Small intestine (tissue), 16 donors: Measurements from ENCODE around the gene ACY1. TPM values are rescaled to one million over a fixed set of nuclear protein-coding genes. Genes with fewer than 3 reads are reported as not detected.

ENCODE experiments used
- DNase-seq, 2 donors: peaks; one replicate each; pipeline versions ENCODE4 v3.0.0 to v3.0.0-alpha.2; 2013
- FAIRE-seq: peaks from 2 replicates; lab custom pipeline; 2012; peaks lifted over from hg19 to GRCh38; lab: Jason Lieb, UNC
- H3K27ac ChIP-seq, 3 donors: one replicate each; pipeline ENCODE4 v1.5.1; 2013; ENCODE audit warnings: low read length in 2 of 3, mild to moderate bottlenecking in 2 of 3, control low read depth in 1 of 3, inconsistent platforms in 1 of 3, low read depth in 1 of 3, moderate library complexity in 1 of 3
- H3K27me3 ChIP-seq, 3 donors: one replicate each; pipeline ENCODE4 v1.6.1; 2013; ENCODE audit warnings: low read length in 3 of 3, inconsistent platforms in 1 of 3; ENCODE audit not compliant: control insufficient read depth in 3 of 3, insufficient read depth in 3 of 3
- H3K36me3 ChIP-seq, 3 donors: one replicate each; pipeline ENCODE4 v1.6.1; 2013; ENCODE audit warnings: low read length in 3 of 3, inconsistent platforms in 1 of 3, low read depth in 1 of 3, mild to moderate bottlenecking in 1 of 3, moderate library complexity in 1 of 3; ENCODE audit not compliant: control insufficient read depth in 3 of 3, insufficient read depth in 2 of 3
- H3K4me1 ChIP-seq, 3 donors: one replicate each; pipeline ENCODE4 v1.6.1; 2013; ENCODE audit warnings: low read length in 2 of 3, inconsistent platforms in 1 of 3, low read depth in 1 of 3, mild to moderate bottlenecking in 1 of 3, moderate library complexity in 1 of 3; ENCODE audit not compliant: control insufficient read depth in 3 of 3, insufficient read depth in 2 of 3
- H3K4me3 ChIP-seq, 3 donors: one replicate each; pipeline ENCODE4 v1.5.1; 2013; ENCODE audit warnings: low read length in 3 of 3, control low read depth in 1 of 3, inconsistent platforms in 1 of 3, low read depth in 1 of 3, mild to moderate bottlenecking in 1 of 3, moderate library complexity in 1 of 3
- H3K9me3 ChIP-seq, 2 donors: one replicate each; pipeline ENCODE4 v1.6.1; 2013; ENCODE audit warnings: low read depth in 1 of 2, low read length in 1 of 2; ENCODE audit not compliant: control insufficient read depth in 2 of 2, insufficient read depth in 1 of 2
- WGBS, 3 donors: extraction: QIAGEN DNeasy Blood & Tissue Kit; methylation state at CpG; one replicate each; pipeline ENCODE4 v1.1.7; 2013; 5-methylcytosine and 5-hydroxymethylcytosine counted together
- long read RNA-seq, 10 donors: transcript quantifications; one replicate each; lab custom pipeline, GENCODE V29; 2026
- polyA plus RNA-seq, 4 donors: library from polyadenylated mRNA; stranded (reverse) in 3 of 4; unstranded in 1 of 4; fragments of 200-250 nt in 3 of 4; fragments of 120-200 nt in 1 of 4; gene quantifications; one replicate each; pipeline versions ENCODE4 v1.2.1 to v1.2.3, GENCODE V29; 2013
- donor health status: healthy with polysubstance abuse.
- donor health status: control.
- donor health status: control.
- donor health status: Bipolar disorder and iron deficiency.
- donor health status: healthy.

The ACY1 gene
- 1,000 to 10,000 TPM in 1 of 4 donors, 100 to 1,000 TPM in 3; 164 to 1,228 (median 588) TPM for polyA plus RNA-seq
- long read RNA-seq, donor 1 = 0 reads
- long read RNA-seq, donor 2, transcript ACY1-227 (3 exons, 456 nt) = minor isoform, 5 of 31 reads
- long read RNA-seq, donor 2, transcript ACY1-215 (15 exons, 1,684 nt) = major isoform, 19 of 31 reads
- long read RNA-seq, donor 2, partial matches to known transcripts = 0 of 31 reads
- long read RNA-seq, donor 2, other reads (novel, unspliced or antisense) = 0 of 31 reads
- long read RNA-seq, donor 3, transcript ACY1-215 (15 exons, 1,684 nt) = major isoform, 16 of 36 reads
- long read RNA-seq, donor 3, partial matches to known transcripts = 6 of 36 reads
- long read RNA-seq, donor 3, other reads (novel, unspliced or antisense) = 0 of 36 reads
- long read RNA-seq, donor 4 = 0 reads
- long read RNA-seq, donor 5, transcript ACY1-227 (3 exons, 456 nt) = major isoform, 6 of 10 reads
- long read RNA-seq, donor 5, partial matches to known transcripts = 0 of 10 reads
- long read RNA-seq, donor 5, other reads (novel, unspliced or antisense) = 0 of 10 reads
- long read RNA-seq, donor 6, transcript ACY1-215 (15 exons, 1,684 nt) = major isoform, 28 of 40 reads
- long read RNA-seq, donor 6, partial matches to known transcripts = 0 of 40 reads
- long read RNA-seq, donor 6, other reads (novel, unspliced or antisense) = 0 of 40 reads
- long read RNA-seq, donor 7 = 0 reads
- long read RNA-seq, donor 8, partial matches to known transcripts = 0 of 1 reads
- long read RNA-seq, donor 8, other reads (novel, unspliced or antisense) = 0 of 1 reads
- long read RNA-seq, donor 9, transcript ACY1-215 (15 exons, 1,684 nt) = major isoform, 6 of 15 reads
- long read RNA-seq, donor 9, partial matches to known transcripts = 0 of 15 reads
- long read RNA-seq, donor 9, other reads (novel, unspliced or antisense) = 0 of 15 reads
- long read RNA-seq, donor 10, transcript ACY1-215 (15 exons, 1,684 nt) = major isoform, 23 of 35 reads
- long read RNA-seq, donor 10, partial matches to known transcripts = 0 of 35 reads
- long read RNA-seq, donor 10, other reads (novel, unspliced or antisense) = 0 of 35 reads

GRCh38 chr3:51982838-51983577 is at the start of gene ACY1:
Gene ACY1, plus strand, starts transcription at chr3:51983535. Its CDS starts 530 bp downstream, at chr3:51984065.
- FAIRE-seq (no peak), DNase-seq (peak; percentile 94 to 97)
- WGBS, 3 donors = 0% methylated on average over 52 to 68 of the region's 68 CpGs
- Histone ChIP-seq H3K4me3 (peak within 1 kb of the TSS; percentile 46 to 67 (median 58)), H3K9me3 (no peaks in the 10 kb centered on the region), H3K4me1 (peaks cover 3 to 66% (median 4%) of the 10 kb centered on the region in 3 donors), H3K36me3 (peaks cover 0 to 51% (median 0%) of the 10 kb centered on the region in 3 donors), H3K27me3 (no peaks in the 10 kb centered on the region), H3K27ac (peak within 1 kb of the TSS; percentile 94 to 96 (median 95))

- DNase-seq (no peak), FAIRE-seq (no peak)
- Histone ChIP-seq H3K4me3 (no peak overlapping the region), H3K27ac (no peak overlapping the region), H3K4me1 (no peaks in the 10 kb centered on the region), H3K9me3 (no peaks in the 10 kb centered on the region), H3K27me3 (no peaks in the 10 kb centered on the region), H3K36me3 (peaks cover 7 to 72% (median 11%) of the 10 kb centered on the region in 3 donors)
- 92 to 99% (median 98%) methylated on average over 11 of the region's 11 CpGs for WGBS, 3 donors
Observed at GRCh38 chr3:51934139-51934850, 49.0 kb upstream of the ACY1 start.

- DNase-seq (no peak), FAIRE-seq (no peak)
Observed at GRCh38 chr3:51934991-51935885, 48.1 kb upstream of the ACY1 start.

GRCh38 chr3:51935886-51936755 is 47.2 kb upstream of the ACY1 start:
- DNase-seq (no peak), FAIRE-seq (no peak)
- no peaks in the 10 kb centered on the region for H3K27me3 ChIP-seq
- H3K4me1 ChIP-seq = peaks cover 3 to 8% (median 4%) of the 10 kb centered on the region in 3 donors
- H3K27ac ChIP-seq = no peak overlapping the region
- no peaks in the 10 kb centered on the region for H3K9me3 ChIP-seq
- peaks cover 7 to 70% (median 11%) of the 10 kb centered on the region in 3 donors for H3K36me3 ChIP-seq
- H3K4me3 ChIP-seq = no peak overlapping the region
- WGBS, 3 donors = 95 to 96% (median 95%) methylated on average over 25 of the region's 25 CpGs

More at GRCh38 chr3:51934991-51935885, 48.1 kb upstream of the ACY1 start:
- Histone ChIP-seq H3K9me3 (no peaks in the 10 kb centered on the region), H3K27ac (no peak overlapping the region), H3K27me3 (no peaks in the 10 kb centered on the region), H3K36me3 (peaks cover 7 to 72% (median 11%) of the 10 kb centered on the region in 3 donors), H3K4me3 (no peak overlapping the region), H3K4me1 (no peaks in the 10 kb centered on the region)
- 93 to 96% (median 94%) methylated on average over 27 to 28 of the region's 28 CpGs for WGBS, 3 donors

GRCh38 chr3:51937014-51937413 is 46.3 kb upstream of the ACY1 start:
- Histone ChIP-seq H3K27me3 (no peaks in the 10 kb centered on the region), H3K27ac (no peak overlapping the region), H3K4me3 (no peak overlapping the region), H3K9me3 (no peaks in the 10 kb centered on the region), H3K4me1 (peaks cover 3 to 8% (median 4%) of the 10 kb centered on the region in 3 donors), H3K36me3 (peaks cover 7 to 67% (median 11%) of the 10 kb centered on the region in 3 donors)
- FAIRE-seq (no peak), DNase-seq (no peak)
- 84 to 88% (median 86%) methylated on average over 9 of the region's 9 CpGs for WGBS, 3 donors

GRCh38 chr3:51937611-51938450 is 45.5 kb upstream of the ACY1 start:
- H3K4me1 ChIP-seq = peaks cover 3 to 15% (median 4%) of the 10 kb centered on the region in 3 donors
- whole genome bisulfite sequencing, 3 donors = 88 to 98% (median 88%) methylated on average over 10 to 13 of the region's 13 CpGs
- H3K36me3 ChIP-seq = peaks cover 7 to 62% (median 11%) of the 10 kb centered on the region in 3 donors
- DNase-seq (no peak), FAIRE-seq (no peak)
- no peaks in the 10 kb centered on the region for H3K9me3 ChIP-seq
- no peak overlapping the region for H3K27ac ChIP-seq
- H3K4me3 ChIP-seq = no peak overlapping the region
- H3K27me3 ChIP-seq = no peaks in the 10 kb centered on the region
